Activated T-cell treated with anti-CD3 and anti-CD28 coated beads for 24 hours (primary cell): Measurements from ENCODE around the gene DRD4.

Experiments used
- DNase-seq: peaks from one replicate; pipeline ENCODE4 v3.0.0-alpha.2; 2020; ENCODE audit warnings: low read depth

The DRD4 gene

GRCh38 chr11:610146-610801 is 26.8 kb upstream of the DRD4 start:
- no peak for DNase-seq

GRCh38 chr11:611001-611996 is 25.8 kb upstream of the DRD4 start:
- DNase-seq, result no peak

GRCh38 chr11:612201-612960 is 24.7 kb upstream of the DRD4 start:
- DNase-seq, result no peak

- no peak for DNase-seq
Observed at GRCh38 chr11:612961-613300, 24.1 kb upstream of the DRD4 start.

GRCh38 chr11:613369-613968 is 23.6 kb upstream of the DRD4 start:
- DNase-seq, result peak; percentile 67

- no peak for DNase-seq
Observed at GRCh38 chr11:614021-614622, 22.9 kb upstream of the DRD4 start.

GRCh38 chr11:614623-615503 is 22.2 kb upstream of the DRD4 start:
- no peak for DNase-seq

- DNase-seq, result peak; percentile 73
Observed at GRCh38 chr11:615504-616319, 21.4 kb upstream of the DRD4 start, which contains the start of gene IRF7. Gene IRF7, minus strand, starts transcription at chr11:615950. Its CDS starts 586 bp downstream, at chr11:615364.

- DNase-seq, result no peak
Observed at GRCh38 chr11:616320-617198, 20.5 kb upstream of the DRD4 start.

GRCh38 chr11:617199-617911 is 19.7 kb upstream of the DRD4 start:
- no peak for DNase-seq

GRCh38 chr11:617912-618682 is 19.0 kb upstream of the DRD4 start:
- no peak for DNase-seq

GRCh38 chr11:618856-619627 is 18.0 kb upstream of the DRD4 start:
- DNase-seq, result no peak

GRCh38 chr11:619628-620050 is 17.4 kb upstream of the DRD4 start:
- DNase-seq, result no peak

GRCh38 chr11:620201-620600 is 16.9 kb upstream of the DRD4 start:
- no peak for DNase-seq

GRCh38 chr11:620935-621814 is 15.9 kb upstream of the DRD4 start:
- no peak for DNase-seq
